OCI-M1 (cell line): ENCODE measurements around the gene OR1S1.
"Not testable (repeated sequence)": the region's sequence is repeated elsewhere in the genome, so short reads cannot be mapped to it uniquely, and the experiment has no call there.

ENCODE experiments used
- DNase-seq: peaks from one replicate; lab custom pipeline; 2025; lab: John Stamatoyannopoulos, UW

The OR1S1 gene

DNA sequence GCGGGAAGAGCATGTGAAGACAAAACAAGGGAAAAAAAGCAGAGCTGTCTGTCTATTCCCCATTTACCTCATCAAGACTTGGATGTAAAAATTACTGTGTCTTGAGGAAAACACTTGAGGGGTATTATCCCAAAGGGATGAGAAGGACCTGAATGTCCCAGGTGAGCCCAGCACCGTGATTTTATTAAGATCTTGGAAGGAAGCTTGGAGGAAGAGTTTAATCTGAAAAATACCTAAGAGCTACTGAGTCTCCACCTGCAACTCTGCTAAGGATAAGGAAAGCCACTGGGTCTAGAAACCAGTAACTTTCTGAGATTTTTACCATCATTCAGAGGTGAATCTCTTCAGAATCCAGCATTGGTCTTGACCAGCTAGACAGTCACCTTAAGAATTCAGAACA, at the start of gene OR1S1:
OR1S1 (plus strand) TSS at position 301 of the 400 bp plus-strand sequence.
- not testable (repeated sequence) for DNase-seq

GRCh38 chr11:58164389-58164788, 48.1 kb upstream of the OR1S1 start:
- DNase-seq: no peak

GRCh38 chr11:58164990-58165389, 47.5 kb upstream of the OR1S1 start:
- no peak for DNase-seq

DNA sequence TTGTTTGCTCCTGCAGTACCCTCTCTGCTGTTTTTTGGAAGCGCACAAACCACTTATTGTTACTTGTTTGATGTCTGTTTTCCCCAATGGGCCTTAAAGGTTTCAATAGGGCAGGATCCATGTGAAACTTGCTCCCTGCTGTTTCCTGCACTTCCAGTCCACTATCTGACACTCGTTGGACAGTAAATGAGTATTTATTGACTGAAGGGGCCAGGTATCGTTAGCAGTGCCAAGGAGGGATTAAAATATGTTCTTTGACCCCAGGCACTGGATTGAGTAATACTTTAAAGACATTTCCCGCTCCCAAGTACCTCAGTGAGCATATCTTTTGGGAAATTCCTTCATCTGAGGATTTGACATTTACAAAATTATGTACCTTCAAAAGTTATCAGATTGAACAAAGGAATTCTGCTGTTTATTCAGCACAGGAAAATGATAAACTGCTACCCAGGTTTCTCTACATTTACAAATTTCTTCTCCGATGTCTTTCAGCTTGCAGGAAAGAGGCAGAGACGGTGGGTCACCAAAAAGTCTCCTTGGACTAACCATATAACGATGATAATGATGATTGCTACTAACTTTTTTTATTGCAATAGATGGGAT, 46.9 kb upstream of the OR1S1 start:
- no peak for DNase-seq

- no peak for DNase-seq
These were observed 35.0 kb upstream of the OR1S1 start for GRCh38 chr11:58177409-58178054.

GRCh38 chr11:58178444-58178843, 34.1 kb upstream of the OR1S1 start:
- DNase-seq: no peak

DNA sequence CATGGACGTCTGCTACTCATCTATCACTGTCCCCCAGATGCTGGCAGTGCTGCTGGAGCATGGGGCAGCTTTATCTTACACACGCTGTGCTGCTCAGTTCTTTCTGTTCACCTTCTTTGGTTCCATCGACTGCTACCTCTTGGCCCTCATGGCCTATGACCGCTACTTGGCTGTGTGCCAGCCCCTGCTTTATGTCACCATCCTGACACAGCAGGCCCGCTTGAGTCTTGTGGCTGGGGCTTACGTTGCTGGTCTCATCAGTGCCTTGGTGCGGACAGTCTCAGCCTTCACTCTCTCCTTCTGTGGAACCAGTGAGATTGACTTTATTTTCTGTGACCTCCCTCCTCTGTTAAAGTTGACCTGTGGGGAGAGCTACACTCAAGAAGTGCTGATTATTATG, 32.9 kb upstream of the OR1S1 start:
- peak; percentile 13 for DNase-seq

DNA sequence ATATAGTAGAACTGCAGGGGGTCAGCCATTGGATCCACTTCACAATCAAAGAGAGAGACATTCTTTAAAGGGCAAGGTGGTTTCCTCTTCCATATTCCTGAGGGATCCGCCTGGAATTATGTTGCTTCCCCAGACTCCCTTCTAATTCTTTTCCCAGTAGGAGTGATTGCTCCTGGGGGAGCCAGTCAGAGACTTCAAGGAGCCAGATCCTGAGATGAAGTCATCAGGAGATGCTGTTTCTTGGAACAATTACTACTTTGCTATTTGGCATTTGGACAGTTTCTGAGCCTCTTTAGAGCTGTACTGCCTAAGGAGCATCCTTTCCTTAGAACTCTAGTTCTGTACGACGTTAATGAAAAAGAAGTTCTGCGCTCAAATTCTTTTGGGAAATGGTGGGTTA, 25.6 kb upstream of the OR1S1 start:
- DNase-seq: no peak

DNA sequence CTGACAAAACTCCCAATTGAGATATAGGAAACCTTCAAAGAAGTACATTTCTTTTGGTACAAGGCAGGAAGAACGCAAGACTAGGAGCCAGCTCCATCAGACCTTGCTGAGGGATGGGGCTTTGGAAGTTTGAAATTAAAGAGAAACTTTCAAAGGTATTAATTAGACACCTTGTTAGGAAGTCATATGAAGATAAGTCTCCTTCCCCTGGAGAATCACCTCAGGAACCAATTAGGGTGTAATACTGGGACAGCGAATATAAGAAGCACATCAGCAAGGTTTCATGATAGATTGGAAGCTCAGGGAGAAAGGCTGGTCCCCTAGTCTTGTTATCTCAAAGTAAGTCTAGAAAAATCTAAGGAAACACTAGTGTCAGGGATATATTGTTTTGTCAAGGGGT, 23.8 kb upstream of the OR1S1 start, which contains the start of gene OR9Q2:
OR9Q2 (plus strand) TSS at position 301 of the 400 bp plus-strand sequence. CDS start 1,421 bp downstream, outside the sequence.
- no peak for DNase-seq

DNA sequence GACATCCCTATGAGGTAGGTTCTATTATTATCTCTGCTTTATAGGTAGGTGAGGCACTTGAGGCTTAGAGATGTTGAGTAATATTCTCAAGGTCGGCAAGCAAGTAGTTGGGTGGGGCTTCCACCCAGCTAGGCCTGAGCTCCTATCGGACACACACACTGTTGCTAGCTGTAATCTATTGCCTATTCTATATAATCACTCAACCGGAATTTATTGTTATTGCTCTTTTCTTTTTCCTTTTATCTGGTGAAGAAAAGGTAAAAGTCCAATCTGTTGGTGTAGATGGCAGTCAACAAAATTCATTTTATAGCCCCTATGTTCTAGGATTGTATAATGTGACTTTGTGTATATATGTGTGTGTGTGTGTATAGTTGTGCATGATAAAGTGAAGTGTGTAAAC, 20.3 kb upstream of the OR1S1 start:
- no peak for DNase-seq

- DNase-seq: peak; percentile 18
These were observed 19.1 kb upstream of the OR1S1 start for GRCh38 chr11:58193391-58193790.

DNA sequence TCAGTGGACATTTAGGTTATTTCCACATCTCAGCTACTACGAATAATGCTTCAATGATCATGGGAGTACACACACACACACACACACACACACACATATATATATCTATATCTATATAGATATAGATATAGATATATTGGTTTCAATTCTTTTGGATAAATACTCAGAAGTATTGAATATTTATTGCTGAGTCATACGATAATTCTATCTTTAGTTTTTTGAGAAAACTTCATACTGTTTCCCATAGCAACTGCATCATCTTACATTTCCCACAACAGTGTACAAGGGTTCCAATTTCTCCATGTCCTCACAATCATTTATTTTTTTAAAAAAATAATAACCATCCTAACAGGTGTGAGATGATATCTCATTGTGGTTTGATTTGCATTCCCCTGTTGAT, 16.6 kb upstream of the OR1S1 start:
- no peak for DNase-seq

DNA sequence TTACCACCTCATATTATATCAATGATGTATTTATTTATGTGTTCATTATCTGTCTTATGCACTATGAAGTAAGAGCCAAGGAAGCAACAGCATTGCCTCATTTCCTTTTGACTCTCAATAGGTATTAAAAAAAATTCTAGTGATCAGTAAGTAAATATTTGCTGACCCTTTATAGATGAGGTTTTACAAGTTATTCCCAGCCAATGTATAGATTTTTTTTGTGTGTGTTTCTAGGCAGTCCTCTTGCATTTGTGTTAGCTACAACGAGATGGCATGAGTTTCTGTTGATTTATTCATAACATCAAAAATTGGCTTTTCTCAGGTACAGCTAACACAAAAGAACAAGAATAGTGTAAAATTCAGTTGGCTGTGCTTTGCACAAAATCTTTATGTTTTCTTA, 13.2 kb upstream of the OR1S1 start:
- no peak for DNase-seq

- no peak for DNase-seq
These were observed 8.5 kb upstream of the OR1S1 start, which contains the start of gene OR1S2 for GRCh38 chr11:58204042-58204441. Gene OR1S2 (minus strand): TSS chr11:58204142. CDS start chr11:58204142, 0 bp downstream.

- no peak for DNase-seq
These were observed 4.0 kb downstream of the OR1S1 start for GRCh38 chr11:58216476-58216875.

DNA sequence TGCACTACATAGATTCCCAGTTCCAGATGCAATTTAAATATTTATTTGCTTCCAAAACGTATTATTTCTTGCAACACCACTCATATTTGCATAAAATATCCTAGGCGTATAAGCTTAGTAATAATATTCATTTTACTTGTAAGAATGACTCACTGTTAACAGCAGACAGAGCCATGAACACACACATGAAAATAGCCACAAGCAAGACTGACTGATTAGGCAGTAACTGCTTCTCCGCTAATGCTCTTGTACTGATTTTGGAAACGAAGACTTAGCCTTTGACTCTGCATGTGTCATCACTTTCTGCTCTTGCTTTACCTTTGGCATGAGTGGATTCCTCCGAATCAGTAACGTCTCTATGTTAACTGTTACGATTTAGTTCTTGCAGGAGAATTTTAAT, 10.2 kb downstream of the OR1S1 start:
- DNase-seq: no peak

DNA sequence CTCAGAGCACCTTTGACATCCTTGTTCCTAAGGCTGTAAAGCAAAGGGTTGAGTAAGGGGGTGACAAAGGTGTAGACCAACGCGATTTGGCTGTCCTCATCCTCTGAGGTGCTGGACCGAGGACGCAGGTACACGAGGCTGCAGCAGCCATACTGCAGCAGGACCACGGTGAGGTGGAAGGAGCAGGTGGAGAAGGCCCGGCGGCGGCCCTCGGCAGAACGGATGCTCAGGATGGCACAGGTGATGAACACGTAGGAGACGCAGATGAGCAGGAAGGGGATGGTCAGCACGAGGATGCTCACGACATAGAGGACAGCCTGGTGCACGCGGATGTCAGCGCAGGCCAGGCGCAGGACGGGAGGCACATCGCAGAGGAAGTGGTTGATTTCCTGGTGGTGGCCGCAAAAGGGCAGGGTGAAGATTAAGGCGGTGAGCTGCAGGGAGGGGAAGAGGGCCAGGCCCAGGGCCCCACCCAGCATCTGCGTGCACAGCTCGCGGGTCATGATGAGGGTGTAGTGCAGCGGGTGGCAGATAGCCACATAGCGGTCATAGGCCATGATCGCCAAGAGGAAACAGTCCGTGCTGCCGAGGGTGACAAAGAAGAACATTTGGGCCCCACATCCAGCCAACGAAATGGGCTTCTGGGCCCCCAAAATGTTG, 15.6 kb downstream of the OR1S1 start:
- no peak for DNase-seq

- DNase-seq: no peak
These were observed 31.4 kb downstream of the OR1S1 start for GRCh38 chr11:58243954-58244353.

DNA sequence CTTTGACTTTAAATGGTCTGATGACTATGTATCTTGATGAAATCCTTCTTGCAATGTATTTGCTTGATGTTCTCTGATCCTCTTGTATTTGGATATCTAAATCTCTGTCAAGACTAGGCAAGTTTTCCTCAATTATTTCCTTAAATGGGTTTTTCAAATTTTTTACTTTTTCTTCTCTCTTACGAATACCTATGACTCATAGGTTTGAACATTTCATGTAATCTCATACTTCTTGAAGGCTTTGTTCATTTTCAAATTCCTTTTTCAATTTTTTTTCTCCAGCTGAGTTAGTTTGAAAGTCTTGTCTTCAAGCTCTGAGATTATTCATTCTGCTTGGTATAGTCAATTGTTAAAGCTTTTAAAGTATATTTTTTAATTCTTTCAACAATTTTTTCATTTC, 42.4 kb downstream of the OR1S1 start:
- no peak for DNase-seq

- DNase-seq: no peak
These were observed 47.5 kb downstream of the OR1S1 start for GRCh38 chr11:58259983-58260382.
